GM18517 (cell line): ENCODE results near the gene ZC3H7B.
"Not testable (repeated sequence)": the region's sequence is repeated elsewhere in the genome, so short reads cannot be mapped to it uniquely, and the experiment has no call there.

Experiments
- ATAC-seq: cut with Tn5 transposase; IDR thresholded peaks from one replicate; pipeline ENCODE4 v1.9.1; 2021; ENCODE audit warnings: mild to moderate bottlenecking, moderate library complexity; ENCODE audit not compliant: unreplicated experiment

Gene ZC3H7B

DNA sequence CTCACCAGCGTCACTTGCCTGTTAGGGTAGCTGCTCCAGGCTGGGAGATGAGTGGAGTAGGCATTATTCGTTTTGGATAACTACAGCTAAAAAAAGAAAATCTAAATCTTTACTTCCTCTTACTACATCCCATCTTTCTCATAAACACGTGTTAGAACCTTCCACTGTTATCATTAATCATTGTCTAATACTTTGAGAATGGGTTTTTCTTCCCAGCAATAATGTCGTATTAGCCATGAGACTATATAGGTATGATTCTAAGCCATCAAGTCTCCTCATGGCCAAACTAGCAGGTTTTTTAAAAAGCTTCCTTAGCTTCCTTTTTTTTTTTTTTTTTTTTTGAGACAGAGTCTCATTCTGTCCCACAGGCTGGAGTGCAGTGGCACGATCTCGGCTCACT, 76.5 kb downstream of the ZC3H7B start:
- ATAC-seq: no peak

DNA sequence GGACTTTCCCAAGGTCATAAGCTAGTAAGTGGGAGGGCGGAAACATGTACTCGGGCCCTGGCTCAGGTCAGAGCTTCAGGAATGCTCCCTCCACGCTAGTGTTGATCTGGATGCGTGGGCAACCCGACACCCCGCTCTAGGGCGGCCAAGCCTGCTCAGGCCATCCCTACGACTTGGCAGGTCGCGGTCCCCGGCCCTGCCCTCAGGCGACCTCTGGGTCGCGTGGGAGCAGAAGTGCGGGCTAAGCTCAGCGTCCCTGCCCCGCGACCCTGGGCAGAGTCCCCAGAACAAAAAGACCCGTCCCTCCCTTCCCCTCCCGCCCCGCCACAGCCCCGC, 79.6 kb downstream of the ZC3H7B start:
- ATAC-seq: peak; percentile 22

DNA sequence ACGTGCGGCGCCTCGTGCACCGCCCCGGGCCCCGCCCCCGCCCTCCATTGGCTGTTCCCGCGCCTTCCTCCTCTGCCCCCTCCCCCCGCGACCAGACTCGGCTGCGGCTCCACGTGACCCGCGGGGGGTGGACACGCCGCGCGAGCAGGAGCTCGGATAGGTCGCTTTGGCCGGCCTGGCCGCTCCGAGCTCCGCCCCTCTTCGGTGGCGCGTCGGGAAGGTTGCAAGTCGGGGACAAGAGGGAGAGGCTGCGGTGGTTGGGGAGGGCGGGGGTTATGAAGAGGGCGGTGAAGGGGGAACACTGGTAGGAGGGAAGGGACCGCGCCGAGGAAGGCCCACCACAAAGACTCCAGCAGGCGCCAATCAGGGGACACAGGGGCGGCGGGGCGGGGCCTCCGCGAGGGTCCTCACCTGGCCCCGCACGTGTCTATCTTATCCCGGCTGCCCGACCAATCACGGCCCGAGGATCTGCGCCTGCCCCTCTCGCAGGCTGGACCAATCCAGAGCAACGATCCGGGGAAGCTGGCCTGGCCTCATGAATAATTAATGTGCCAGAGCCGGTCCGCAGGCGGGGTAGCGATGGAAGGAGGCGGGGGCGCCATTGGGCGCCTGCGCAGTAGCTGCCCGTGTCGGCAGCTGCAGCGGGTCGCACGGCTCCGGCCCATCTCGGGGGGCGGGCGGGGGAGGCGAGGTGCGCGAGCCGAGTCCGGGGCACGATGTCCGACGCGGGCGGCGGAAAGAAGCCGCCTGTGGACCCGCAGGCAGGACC, 80.2 kb downstream of the ZC3H7B start, which contains the start of gene TEF:
Gene TEF (plus strand): TSS at position 614 of the 769 bp plus-strand sequence. CDS start 103 bp downstream, at position 717.
- peak; percentile 86 for ATAC-seq

DNA sequence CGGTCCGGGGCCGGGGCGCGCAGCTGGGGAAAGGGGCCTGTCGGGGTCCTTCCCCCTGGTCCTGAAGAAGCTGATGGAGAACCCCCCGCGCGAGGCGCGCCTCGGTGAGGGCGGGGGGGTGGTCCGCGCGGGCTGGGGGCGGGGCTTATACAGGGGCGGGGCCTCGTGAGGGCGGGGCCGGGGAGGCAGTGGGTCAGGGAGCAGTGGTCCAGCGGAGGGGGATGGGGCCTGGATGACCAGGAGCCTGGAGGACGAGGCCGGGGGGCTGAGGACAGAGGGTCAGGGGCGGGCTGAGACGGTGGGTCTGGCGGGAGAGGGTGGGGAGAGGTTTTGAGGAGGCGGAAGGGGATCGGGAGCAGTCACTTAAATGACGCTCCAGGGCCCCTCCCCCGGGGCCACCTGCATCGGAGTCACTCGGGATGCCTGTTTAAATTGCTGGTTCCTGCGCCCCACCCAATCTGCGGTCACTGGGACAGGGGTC, 80.8 kb downstream of the ZC3H7B start:
- ATAC-seq: peak; percentile 33

DNA sequence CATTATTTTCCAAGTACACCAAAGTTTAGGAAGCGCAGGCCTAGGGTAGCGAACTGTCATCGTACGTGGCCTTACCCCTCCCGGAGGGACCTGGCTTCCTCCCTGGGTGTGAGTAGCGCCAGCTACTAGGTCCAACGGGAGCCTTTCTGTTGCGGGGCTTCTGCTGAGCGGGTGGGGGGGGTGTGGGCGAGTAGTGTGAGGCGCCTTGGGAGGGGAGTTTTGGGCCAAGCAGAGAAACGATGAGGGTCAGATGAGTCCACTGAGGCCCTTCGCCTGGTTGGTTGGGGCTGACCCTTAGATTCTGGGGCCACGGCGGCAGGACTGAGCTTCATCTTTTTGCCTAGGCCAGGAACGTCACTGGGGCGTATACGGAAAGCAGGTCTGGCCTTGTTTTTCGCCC, 81.3 kb downstream of the ZC3H7B start:
- ATAC-seq: no peak

DNA sequence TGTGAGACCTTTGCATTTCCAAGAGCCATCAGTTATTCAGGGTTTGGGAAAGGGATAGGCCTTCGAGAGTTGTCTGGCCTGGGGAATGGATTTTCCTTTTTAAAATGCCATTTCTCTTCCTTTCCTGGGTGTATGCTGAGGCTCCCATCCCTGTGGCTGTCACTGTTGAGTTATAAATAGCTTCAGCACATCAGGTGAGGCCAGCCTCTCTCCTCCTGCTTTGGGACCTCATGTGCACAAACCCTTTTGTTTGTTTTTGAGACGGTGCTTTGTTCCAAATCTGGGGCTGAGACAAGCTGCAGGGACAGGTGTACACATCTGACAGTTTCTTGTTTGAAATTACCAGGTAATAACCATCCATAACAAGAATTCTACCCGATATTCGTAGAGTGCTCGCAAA, 81.8 kb downstream of the ZC3H7B start:
- no peak for ATAC-seq

DNA sequence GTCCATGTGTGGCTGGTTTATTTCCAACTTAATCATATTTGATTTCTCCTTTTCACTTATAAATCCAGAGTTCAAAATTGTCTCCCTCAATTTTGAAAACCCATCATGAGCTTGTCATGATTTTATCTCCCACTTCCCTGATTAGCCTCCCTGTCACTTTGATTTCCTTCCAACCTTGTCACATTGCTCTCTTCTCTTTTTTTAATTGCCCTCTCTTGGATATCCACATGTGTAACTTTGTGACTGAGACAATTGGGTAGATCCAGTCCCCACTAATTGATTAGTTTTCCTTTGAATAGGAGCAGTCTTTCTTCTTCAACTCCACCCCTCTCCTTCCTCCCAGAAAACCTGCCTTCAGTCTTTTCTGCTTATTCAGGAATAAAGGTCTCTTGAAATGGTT, 82.8 kb downstream of the ZC3H7B start:
- ATAC-seq: no peak

DNA sequence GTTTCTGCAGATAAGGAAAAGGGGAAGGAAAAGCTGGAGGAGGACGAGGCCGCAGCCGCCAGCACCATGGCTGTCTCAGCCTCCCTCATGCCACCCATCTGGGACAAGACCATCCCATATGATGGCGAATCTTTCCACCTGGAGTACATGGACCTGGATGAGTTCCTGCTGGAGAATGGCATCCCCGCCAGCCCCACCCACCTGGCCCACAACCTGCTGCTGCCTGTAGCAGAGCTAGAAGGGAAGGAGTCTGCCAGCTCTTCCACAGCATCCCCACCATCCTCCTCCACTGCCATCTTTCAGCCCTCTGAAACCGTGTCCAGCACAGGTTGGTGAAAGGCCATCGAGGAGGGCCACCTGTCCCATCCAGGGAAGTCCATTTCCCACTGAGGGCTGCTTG, 86.0 kb downstream of the ZC3H7B start:
- no peak for ATAC-seq

DNA sequence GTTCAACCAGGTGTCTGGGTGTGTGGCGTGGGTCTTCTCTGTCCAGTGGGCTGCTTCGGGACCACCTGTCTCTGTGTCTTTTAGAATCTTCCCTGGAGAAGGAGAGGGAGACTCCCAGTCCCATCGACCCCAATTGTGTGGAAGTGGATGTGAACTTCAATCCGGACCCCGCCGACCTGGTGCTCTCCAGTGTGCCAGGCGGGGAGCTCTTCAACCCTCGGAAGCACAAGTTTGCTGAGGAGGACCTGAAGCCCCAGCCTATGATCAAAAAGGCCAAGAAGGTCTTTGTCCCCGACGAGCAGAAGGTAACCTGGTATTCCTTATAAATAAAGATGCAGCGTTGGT, 92.7 kb downstream of the ZC3H7B start:
- ATAC-seq: no peak

DNA sequence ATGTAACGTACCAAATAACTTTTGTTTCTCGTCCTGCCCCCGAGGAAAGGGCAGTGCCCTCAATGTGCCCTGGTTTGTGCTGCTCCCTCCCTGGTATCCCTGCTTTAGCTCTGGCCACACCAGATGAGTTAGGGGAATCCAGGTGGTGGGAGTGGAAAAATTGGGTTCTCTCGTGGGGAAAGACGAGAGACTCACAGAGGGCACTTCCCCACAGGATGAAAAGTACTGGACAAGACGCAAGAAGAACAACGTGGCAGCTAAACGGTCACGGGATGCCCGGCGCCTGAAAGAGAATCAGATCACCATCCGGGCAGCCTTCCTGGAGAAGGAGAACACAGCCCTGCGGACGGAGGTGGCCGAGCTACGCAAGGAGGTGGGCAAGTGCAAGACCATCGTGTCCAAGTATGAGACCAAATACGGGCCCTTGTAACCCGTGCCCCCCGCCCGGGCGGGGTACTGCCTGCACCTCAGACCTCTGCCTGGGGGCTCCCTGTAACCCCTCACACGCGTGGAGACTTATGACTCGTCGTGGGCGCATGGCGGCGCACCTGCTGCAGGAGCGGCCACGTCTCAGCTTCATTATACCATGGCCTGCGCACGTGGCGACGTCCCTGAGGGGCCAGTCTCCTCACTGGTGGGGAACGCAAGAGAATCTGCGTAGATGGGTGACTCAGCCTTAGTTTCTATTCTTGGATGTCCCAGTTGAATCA, 94.4 kb downstream of the ZC3H7B start:
- ATAC-seq: no peak

DNA sequence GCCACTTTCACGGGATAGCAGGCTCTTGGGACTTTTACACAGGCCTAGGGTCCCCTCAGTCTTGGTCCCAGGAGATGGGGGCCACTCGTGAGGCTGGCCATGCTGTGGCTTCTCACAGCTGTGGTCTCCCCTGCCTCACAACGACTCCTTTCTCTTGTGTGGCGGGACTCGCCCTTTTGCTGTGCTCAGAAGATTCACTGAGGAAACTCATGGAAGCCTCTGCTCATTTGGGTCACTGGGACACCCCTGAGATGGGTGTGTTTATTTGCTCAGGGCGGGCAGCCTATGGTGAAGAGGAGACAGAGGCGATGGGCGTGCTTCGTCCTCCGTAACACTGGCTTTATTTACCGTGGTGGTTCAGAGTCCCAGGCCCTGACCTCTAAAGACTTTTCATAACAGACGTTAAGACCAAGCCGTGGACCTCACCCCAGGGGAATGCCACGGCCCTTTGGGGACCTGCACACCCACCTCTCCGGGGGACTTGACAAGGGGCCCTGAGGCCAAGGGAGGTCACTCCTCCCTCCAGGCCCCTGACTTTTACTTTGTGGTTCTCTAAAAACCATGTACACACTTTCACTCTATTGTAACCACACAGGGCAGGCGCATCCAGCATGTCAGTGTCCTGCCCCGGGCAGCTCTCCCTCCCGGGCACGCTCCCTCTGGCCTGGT, 96.0 kb downstream of the ZC3H7B start:
- ATAC-seq: no peak

DNA sequence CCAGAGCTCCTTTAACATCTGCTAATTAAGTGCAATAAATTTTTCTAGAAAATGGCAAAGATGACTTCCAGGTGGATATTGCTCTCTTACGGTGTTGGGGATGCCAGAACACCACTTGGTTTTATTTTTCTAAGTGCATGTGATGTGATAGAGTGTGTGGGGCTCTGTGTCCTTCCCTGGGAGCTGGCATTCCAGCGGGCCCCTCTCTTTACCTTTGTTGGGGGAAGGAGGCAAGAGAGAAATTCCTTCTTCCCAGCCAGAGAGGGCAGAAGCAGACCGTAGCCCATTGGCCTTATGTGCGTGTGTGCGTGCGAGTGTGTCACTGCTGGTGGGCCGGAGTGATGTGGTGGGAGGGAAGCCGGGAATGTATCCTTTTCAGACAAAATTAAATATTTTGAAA, 97.6 kb downstream of the ZC3H7B start:
- no peak for ATAC-seq

DNA sequence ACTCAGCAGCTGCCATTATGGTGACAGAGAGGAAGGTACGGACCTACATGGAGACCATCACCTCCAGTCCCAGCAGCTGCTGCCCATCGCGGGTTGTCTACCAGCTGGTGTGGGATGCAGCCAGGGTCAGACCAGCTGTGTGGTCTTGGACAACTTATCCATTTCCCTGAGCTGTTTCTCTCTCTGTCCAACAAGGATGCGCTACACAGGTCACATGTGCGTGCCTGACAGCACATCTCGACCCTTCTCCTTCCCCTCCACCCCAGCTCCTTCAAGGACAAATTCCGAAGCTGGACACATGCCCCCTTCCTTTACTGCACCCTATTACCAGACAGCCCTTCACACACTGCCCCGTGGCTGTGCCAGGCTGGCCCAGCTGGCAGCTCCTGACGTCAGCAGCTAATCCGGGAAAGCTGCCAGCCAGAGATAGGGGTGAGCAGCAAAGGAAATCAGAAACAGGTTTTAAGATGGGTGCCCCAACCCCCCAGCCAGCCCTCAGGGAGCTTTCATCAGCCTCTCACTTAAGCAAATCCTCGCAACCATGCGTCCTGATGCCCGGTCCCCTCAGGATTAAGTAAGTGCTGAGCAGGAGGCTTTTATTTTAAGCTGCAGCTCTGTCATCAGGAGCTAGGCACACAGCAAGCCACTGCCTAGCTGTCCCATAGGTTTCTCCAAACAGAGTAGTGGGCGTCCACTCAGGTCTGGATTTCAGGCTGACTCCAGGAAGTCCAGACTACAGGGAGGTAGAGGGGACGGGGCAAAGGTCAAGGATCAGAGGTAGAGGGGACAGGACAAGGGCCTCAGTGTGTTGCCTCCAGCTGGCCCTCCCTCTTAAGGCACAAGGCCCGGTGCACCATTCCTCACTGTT, 100.7 kb downstream of the ZC3H7B start:
- ATAC-seq: no peak

DNA sequence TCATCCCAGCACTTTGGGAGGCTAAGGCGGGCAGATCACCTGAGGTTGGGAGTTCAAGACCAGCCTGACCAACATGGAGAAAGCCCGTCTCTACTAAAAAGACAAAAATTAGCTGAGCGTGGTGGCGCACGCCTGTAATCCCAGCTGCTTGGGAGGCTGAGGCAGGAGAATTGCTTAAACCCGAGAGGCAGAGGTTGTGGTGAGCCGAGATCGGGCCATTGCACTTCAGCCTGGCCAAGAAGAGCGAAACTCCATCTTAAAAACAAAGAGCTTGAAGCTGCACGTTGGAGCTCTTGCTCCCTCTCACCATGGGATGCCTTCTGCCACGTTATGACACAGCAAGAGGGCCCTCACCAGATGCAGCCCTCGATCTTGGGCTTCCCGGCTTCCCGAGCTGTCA, 101.5 kb downstream of the ZC3H7B start:
- ATAC-seq: not testable (repeated sequence)

DNA sequence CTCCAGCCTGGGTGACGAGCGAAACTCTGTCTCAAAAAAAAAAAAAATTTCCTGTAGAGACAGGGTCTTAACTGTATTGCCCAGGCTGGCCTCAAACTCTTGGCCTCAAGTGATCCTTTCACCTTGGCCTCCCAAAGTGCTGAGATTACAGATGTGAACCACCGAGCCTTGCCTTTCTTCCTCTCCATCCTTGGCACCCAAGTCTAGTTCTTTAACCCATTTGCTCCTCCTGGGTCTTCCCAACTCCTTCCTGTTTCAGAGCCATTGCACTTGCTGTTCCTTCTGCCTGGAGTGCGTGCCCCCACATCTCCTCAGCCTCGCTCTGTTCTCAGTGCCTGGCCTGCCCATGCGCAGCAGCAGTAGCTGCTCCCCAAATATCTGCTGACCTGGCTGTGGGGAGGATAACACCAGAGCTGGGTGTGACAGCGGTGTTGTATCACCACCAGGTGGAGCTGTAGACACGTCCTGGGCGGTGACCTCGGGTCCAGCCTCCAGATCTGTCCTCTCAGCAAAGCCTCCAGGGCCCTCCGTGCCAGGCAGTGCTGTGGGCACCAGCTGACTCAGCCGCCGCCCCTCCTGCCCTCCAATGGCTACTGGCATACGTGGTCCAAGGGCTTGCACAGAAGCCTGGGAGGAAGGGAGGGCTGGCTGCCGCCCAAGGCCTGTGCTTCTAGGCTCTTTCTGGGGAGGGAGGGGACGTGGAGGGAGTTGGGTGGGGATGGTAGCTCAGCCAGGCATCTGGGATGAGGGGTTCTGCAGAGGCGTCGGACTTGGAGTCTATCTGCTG, 102.4 kb downstream of the ZC3H7B start:
- peak; percentile 81 for ATAC-seq

DNA sequence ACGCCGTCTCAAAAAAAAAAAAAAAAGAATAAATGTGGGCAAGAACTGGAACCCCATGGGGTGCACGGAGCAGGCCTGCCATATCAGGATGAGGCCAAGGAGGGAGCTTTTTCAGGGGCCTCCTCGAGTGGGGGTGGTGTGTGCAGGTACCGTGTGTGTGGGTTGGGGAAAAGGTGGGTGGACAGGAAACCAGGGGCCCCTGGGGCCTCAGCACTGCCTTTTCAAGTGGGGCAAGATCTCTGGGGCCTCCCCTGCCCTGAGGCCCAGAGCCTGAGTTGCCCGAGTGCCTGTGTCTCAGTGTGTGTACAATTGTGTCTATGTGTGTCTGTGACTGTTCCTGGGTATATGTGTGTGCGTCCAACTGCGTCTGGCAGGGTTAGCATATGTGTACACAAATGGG, 104.3 kb downstream of the ZC3H7B start:
- no peak for ATAC-seq

DNA sequence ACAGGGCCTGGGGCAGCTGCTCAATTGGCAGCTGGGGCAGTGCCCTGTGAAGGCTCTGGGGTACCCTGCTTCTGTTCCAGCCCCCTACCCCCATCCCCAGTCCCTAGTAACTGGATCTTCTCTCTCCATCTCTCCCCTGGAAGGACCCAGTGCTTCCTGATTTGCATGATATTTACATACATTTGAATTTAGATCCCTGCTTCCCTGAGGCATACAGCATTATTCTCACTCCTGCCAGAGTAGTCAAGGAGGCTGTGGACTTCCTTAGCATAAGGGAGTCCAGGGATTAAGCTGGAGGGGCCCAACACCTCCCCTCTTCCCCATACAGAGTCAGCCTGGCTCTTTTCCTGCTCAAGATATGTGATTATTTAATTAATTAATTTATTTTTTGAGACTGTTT, 105.1 kb downstream of the ZC3H7B start:
- no peak for ATAC-seq

DNA sequence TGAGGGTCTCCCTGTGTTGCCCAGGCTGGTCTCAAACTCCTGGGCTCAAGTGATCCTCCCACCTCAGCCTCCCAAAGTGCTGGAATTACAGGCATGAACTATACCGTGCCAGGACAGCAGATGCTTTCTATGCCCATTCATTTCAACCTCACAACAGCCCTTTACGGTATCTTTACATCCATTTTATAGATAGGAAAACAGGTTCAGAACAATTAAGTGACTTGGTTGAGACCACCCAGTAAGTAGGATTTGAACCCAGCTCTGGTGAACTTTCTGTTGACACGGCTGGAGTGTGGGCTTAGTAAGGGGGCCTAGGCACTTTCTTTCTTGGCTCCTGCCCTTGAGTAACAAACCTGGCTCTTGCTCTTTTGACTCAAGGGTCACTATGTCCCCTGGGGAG, 106.1 kb downstream of the ZC3H7B start:
- ATAC-seq: no peak

DNA sequence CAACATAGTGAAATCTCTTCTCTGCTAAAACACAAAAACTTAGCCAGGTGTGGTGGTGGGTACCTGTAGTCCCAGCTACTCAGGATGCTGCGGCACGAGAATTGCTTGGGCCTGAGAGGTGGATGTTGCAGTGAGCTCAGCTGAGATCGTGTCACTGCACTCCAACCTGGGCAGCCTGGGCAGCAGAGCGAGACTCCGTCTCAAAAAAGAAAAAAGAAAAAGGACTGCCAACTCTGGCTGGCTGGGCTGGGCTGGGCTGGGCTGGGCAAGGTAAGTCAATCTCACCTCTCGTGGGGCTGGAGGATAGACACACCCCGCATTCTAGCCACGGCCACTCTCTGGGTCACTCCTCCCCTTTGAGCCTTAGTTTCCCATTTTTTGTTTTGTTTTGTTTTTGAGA, 107.3 kb downstream of the ZC3H7B start:
- no peak for ATAC-seq
